Naive thymus-derived CD8-positive, alpha-beta T cell (primary cell): ENCODE measurements around the gene HK1. TPM values are rescaled to one million over a fixed set of nuclear protein-coding genes. Genes with fewer than 3 reads are reported as not detected.

Source experiments
- ATAC-seq, 2 donors: fragments of 150-1000 bp; cut with Tn5 transposase in 1 of 2; sonication (Bioruptor Pico), chemical (Tn5 transposase) in 1 of 2; 1 replicate in 1 of 2; 2 replicates in 1 of 2; pipeline ENCODE4 v1.10.0; 2021; ENCODE audit warnings: mild to moderate bottlenecking in 2 of 2, moderate library complexity in 2 of 2
- POLR2A ChIA-PET: fragments of 350-600 bp; sonication (Branson Sonifier 250); formaldehyde crosslinking; loops from one replicate; lab custom pipeline; 2021; ENCODE audit warnings: antibody characterized with exemption; lab: Charles Lee
- DNase-seq, 10 donors: peaks; one replicate each; pipeline versions ENCODE4 v3.0.0 to v3.0.0-alpha.2; 2020 to 2022
- H3K27ac Mint-ChIP-seq, 10 donors: one replicate each; pipeline ENCODE4 v1.8.0; 2020 to 2022; ENCODE audit warnings: mild to moderate bottlenecking in 10 of 10, mixed read lengths in 10 of 10, moderate library complexity in 4 of 10, inconsistent platforms in 1 of 10
- H3K27me3 Mint-ChIP-seq, 5 donors: one replicate each; pipeline ENCODE4 v1.8.0; 2021 to 2022; ENCODE audit warnings: mixed read lengths in 5 of 5
- H3K36me3 Mint-ChIP-seq, 3 donors: one replicate each; pipeline ENCODE4 v1.8.0; 2020 to 2022; ENCODE audit warnings: mixed read lengths in 3 of 3, mild to moderate bottlenecking in 2 of 3, inconsistent platforms in 1 of 3
- H3K4me1 Mint-ChIP-seq, 4 donors: one replicate each; pipeline ENCODE4 v1.8.0; 2021 to 2022; ENCODE audit warnings: mixed read lengths in 4 of 4
- H3K4me3 Mint-ChIP-seq, 10 donors: one replicate each; pipeline ENCODE4 v1.8.0; 2020 to 2022; ENCODE audit warnings: mild to moderate bottlenecking in 10 of 10, mixed read lengths in 10 of 10, moderate library complexity in 6 of 10, inconsistent platforms in 1 of 10
- H3K9me3 Mint-ChIP-seq, 9 donors: one replicate each; pipeline ENCODE4 v1.8.0; 2020 to 2022; ENCODE audit warnings: mixed read lengths in 9 of 9, mild to moderate bottlenecking in 3 of 9, inconsistent platforms in 1 of 9, moderate library complexity in 1 of 9
- polyA plus RNA-seq, 3 donors: library from polyadenylated mRNA; unstranded; fragments of 300-500 nt; fragmentation: Illumina TruSeq; gene quantifications; one replicate each; pipeline ENCODE4 v1.2.3, GENCODE V29; 2021
- total RNA-seq, 8 experiments: library from RNA in 2 of 8; stranded (reverse) in 2 of 8; gene quantifications; one replicate each; pipeline ENCODE4 v1.2.3 and lab custom pipeline; 2021 to 2026

HK1 gene
- total and polyA plus RNA-seq, 5 experiments from 2014 or later, result 63.5 to 129 (median 89.9) TPM

- peaks cover 0 to 19% (median 3%) of the 10 kb centered on the region in 3 donors for H3K36me3 Mint-ChIP-seq
- H3K4me1 Mint-ChIP-seq, result peaks cover 34 to 80% (median 72%) of the 10 kb centered on the region in 4 donors
- peak overlapping the region; percentile 58 to 97 (median 92) for H3K27ac Mint-ChIP-seq
- H3K4me3 Mint-ChIP-seq, result peak overlapping the region in 3 of 10 donors; percentile 19 to 49 (median 48)
- DNase-seq (no peak), ATAC-seq (no peak)
- POLR2A ChIA-PET, result interaction anchor here (0.7 to 6.4 kb wide), 3 partner anchors 14 to 40 kb away, joined by 3 to 43 read pairs (median 12); no protein-coding TSS in a partner anchor
- H3K9me3 Mint-ChIP-seq, result no peaks in the 10 kb centered on the region
- no peaks in the 10 kb centered on the region for H3K27me3 Mint-ChIP-seq
These were observed 80.0 kb downstream of the HK1 start for GRCh38 chr10:69358148-69358795.

GRCh38 chr10:69359148-69359547 is 80.9 kb downstream of the HK1 start:
- Mint-ChIP-seq H3K9me3 (no peaks in the 10 kb centered on the region), H3K27me3 (no peaks in the 10 kb centered on the region), H3K4me1 (peaks cover 29 to 80% (median 67%) of the 10 kb centered on the region in 4 donors), H3K36me3 (peaks cover 0 to 22% (median 3%) of the 10 kb centered on the region in 3 donors), H3K27ac (peak overlapping the region; percentile 58 to 97 (median 92)), H3K4me3 (peak overlapping the region; percentile 39 to 84 (median 64))
- ATAC-seq (peak; percentile 40 to 44), DNase-seq (no peak)
- POLR2A ChIA-PET, result interaction anchor here (0.7 to 6.4 kb wide), 3 partner anchors 15 to 86 kb away, joined by 4 to 43 read pairs (median 12); no protein-coding TSS in a partner anchor

- Mint-ChIP-seq H3K9me3 (no peaks in the 10 kb centered on the region), H3K4me1 (peaks cover 28 to 78% (median 64%) of the 10 kb centered on the region in 4 donors), H3K4me3 (peak overlapping the region; percentile 39 to 84 (median 64)), H3K27me3 (no peaks in the 10 kb centered on the region), H3K36me3 (peaks cover 0 to 24% (median 3%) of the 10 kb centered on the region in 3 donors), H3K27ac (peak overlapping the region; percentile 58 to 97 (median 92))
- peak in 8 of 10 donors; percentile 38 to 73 (median 53) for DNase-seq
- peak; percentile 94 to 95 for ATAC-seq
- POLR2A ChIA-PET, result interaction anchor here (1.7 to 6.4 kb wide), 2 partner anchors 15 to 41 kb away, joined by 12 to 43 read pairs; no protein-coding TSS in a partner anchor
These were observed 81.3 kb downstream of the HK1 start for GRCh38 chr10:69359594-69359993.

DNA sequence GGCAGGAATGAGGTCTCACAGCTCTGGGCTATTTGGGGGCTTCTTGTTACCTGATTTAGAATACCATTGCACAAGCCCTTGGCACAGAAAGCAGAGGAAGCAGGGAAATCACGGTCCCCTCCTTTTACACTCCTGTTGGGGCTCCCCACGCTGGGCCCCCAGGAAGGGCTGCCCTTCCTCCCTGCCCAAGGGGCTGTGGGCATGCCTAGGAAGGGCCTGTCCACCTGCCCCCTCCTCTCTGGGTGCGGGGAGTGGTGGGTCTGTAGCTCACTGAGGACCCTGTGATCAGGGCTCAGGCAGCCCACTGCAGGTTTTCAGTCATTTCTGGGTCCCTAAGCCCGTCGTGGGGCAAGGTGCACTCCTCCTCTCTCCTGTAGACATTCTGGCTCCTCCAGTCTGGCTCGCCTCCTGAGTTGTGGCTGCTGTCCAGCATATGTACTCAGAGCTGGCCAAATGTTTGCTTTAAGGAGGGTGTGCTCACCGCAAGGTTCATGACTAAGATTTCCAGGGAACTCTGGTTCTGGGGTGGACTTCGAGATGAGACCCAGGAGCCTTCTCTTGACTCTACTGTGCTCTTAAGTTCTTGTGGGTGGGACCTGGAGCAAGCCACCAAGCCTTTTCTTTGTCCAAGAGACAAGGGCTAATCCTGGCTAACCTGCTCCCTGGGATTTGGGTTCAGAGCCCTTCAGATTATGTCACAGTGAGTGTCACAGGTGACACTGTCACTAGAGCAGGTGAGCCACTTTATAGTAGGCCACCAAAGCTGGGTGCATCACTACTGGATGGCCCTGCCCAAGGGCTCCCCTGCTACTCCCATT is 82.4 kb downstream of the HK1 start:
- H3K9me3 Mint-ChIP-seq, result no peaks in the 10 kb centered on the region
- peaks cover 0 to 31% (median 5%) of the 10 kb centered on the region in 3 donors for H3K36me3 Mint-ChIP-seq
- H3K27ac Mint-ChIP-seq, result peak overlapping the region; percentile 75 to 97 (median 92)
- peaks cover 26 to 79% (median 63%) of the 10 kb centered on the region in 4 donors for H3K4me1 Mint-ChIP-seq
- DNase-seq (no peak), ATAC-seq (no peak)
- POLR2A ChIA-PET, result interaction anchor here (1.0 to 6.4 kb wide), 4 partner anchors 11 to 50 kb away, joined by 3 to 43 read pairs (median 6); no protein-coding TSS in a partner anchor
- peak overlapping the region; percentile 45 to 84 (median 64) for H3K4me3 Mint-ChIP-seq
- H3K27me3 Mint-ChIP-seq, result no peaks in the 10 kb centered on the region

GRCh38 chr10:69361303-69361614 is 83.0 kb downstream of the HK1 start:
- POLR2A ChIA-PET, result interaction anchor here (1.0 to 6.4 kb wide), 5 partner anchors 10 to 51 kb away, joined by 3 to 43 read pairs (median 6); no protein-coding TSS in a partner anchor
- ATAC-seq (no peak), DNase-seq (no peak)
- Mint-ChIP-seq H3K27ac (peak overlapping the region; percentile 65 to 92 (median 86)), H3K4me1 (peaks cover 26 to 74% (median 63%) of the 10 kb centered on the region in 4 donors), H3K36me3 (peaks cover 0 to 36% (median 5%) of the 10 kb centered on the region in 3 donors), H3K4me3 (peak overlapping the region in 7 of 10 donors; percentile 28 to 72 (median 59)), H3K27me3 (no peaks in the 10 kb centered on the region), H3K9me3 (no peaks in the 10 kb centered on the region)

- H3K4me1 Mint-ChIP-seq, result peaks cover 26 to 75% (median 61%) of the 10 kb centered on the region in 4 donors
- H3K27ac Mint-ChIP-seq, result peak overlapping the region; percentile 71 to 93 (median 80)
- no peaks in the 10 kb centered on the region for H3K27me3 Mint-ChIP-seq
- POLR2A ChIA-PET, result interaction anchor here (0.6 to 6.4 kb wide), 9 partner anchors 11 to 66 kb away, joined by 3 to 43 read pairs (median 4); no protein-coding TSS in a partner anchor
- H3K9me3 Mint-ChIP-seq, result no peaks in the 10 kb centered on the region
- peaks cover 0 to 44% (median 5%) of the 10 kb centered on the region in 3 donors for H3K36me3 Mint-ChIP-seq
- DNase-seq, result peak in 2 of 10 donors; percentile 17 to 21
- H3K4me3 Mint-ChIP-seq, result peak overlapping the region in 7 of 10 donors; percentile 33 to 72 (median 53)
- ATAC-seq, result peak; percentile 24 to 29
These were observed 84.2 kb downstream of the HK1 start for GRCh38 chr10:69362471-69362954.

DNA sequence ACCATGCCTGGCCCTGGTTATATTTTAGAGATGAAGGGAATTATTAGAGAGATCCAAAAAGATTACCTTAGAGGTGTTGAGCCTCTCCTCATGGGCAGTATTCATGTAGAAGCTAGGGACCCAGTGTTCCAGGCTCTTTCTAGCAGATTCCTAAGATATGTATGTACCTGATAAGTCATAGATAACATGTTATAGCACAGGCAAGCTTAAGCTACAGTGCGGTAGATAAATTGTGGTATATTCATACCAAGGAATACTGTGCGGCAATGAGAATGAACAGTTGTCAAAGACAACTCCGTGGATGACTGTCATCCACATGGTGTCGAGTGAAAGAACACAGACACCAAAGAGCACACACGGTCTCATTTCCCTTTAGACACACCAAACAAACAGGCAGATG is 85.4 kb downstream of the HK1 start:
- H3K36me3 Mint-ChIP-seq, result peaks cover 0 to 51% (median 5%) of the 10 kb centered on the region in 3 donors
- ATAC-seq (no peak), DNase-seq (no peak)
- POLR2A ChIA-PET, result interaction anchor here (6.4 kb wide), 1 partner anchor 45 kb away, joined by 43 read pairs; no protein-coding TSS in a partner anchor
- peaks cover 24 to 67% (median 50%) of the 10 kb centered on the region in 4 donors for H3K4me1 Mint-ChIP-seq
- no peaks in the 10 kb centered on the region for H3K9me3 Mint-ChIP-seq
- H3K27ac Mint-ChIP-seq, result peak overlapping the region in 9 of 10 donors; percentile 58 to 93 (median 81)
- H3K4me3 Mint-ChIP-seq, result no peak overlapping the region
- no peaks in the 10 kb centered on the region for H3K27me3 Mint-ChIP-seq

GRCh38 chr10:69364232-69364940 is 86.1 kb downstream of the HK1 start:
- Mint-ChIP-seq H3K9me3 (no peaks in the 10 kb centered on the region), H3K36me3 (peaks cover 4 to 58% (median 8%) of the 10 kb centered on the region in 3 donors), H3K27ac (peak overlapping the region in 9 of 10 donors; percentile 32 to 93 (median 78)), H3K4me3 (no peak overlapping the region), H3K27me3 (no peaks in the 10 kb centered on the region), H3K4me1 (peaks cover 19 to 63% (median 43%) of the 10 kb centered on the region in 4 donors)
- POLR2A ChIA-PET, result interaction anchor here (0.6 to 6.4 kb wide), 4 partner anchors 11 to 46 kb away, joined by 4 to 43 read pairs (median 4); no protein-coding TSS in a partner anchor
- ATAC-seq (no peak), DNase-seq (no peak)

- no peaks in the 10 kb centered on the region for H3K27me3 Mint-ChIP-seq
- ATAC-seq, result no peak
- H3K9me3 Mint-ChIP-seq, result no peaks in the 10 kb centered on the region
- H3K27ac Mint-ChIP-seq, result peak overlapping the region in 6 of 10 donors; percentile 17 to 60 (median 47)
- DNase-seq, result no peak
- POLR2A ChIA-PET, result no interaction called here
- H3K4me3 Mint-ChIP-seq, result no peak overlapping the region
- H3K4me1 Mint-ChIP-seq, result peaks cover 8 to 50% (median 23%) of the 10 kb centered on the region in 4 donors
- peaks cover 9 to 75% (median 24%) of the 10 kb centered on the region in 3 donors for H3K36me3 Mint-ChIP-seq
These were observed 88.4 kb downstream of the HK1 start for GRCh38 chr10:69366738-69367137.

DNA sequence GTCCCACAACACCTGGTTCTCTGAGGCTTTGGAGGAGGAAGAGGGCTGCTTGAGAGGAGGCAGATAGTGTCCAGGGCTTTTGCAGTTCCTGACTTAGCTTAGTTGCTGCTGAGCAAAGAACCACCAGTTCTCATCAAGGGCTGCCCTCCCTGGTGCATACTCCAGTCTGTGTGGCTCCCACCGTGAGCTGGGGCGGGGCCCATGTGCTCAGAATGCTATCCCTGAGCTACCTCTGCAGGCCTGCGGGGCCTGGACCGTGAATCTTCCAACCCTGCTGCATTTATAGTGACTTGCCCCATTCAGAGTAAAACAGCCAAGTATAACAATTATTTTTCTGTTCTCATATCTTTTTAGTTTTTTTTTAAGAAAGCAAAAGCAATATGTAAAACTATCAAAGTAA is 89.2 kb downstream of the HK1 start:
- DNase-seq (no peak), ATAC-seq (no peak)
- Mint-ChIP-seq H3K27ac (peak overlapping the region in 2 of 10 donors; percentile 12 to 17), H3K36me3 (peaks cover 9 to 80% (median 28%) of the 10 kb centered on the region in 3 donors), H3K4me1 (peaks cover 8 to 51% (median 21%) of the 10 kb centered on the region in 4 donors), H3K4me3 (no peak overlapping the region), H3K9me3 (no peaks in the 10 kb centered on the region), H3K27me3 (no peaks in the 10 kb centered on the region)
- POLR2A ChIA-PET, result interaction anchor here (1.1 kb wide), 1 partner anchor 49 kb away, joined by 3 read pairs; no protein-coding TSS in a partner anchor
